ENCODE measurements around the gene AGAP1. TPM values are rescaled to one million over a fixed set of nuclear protein-coding genes. Genes with fewer than 3 reads are reported as not detected.

The AGAP1 gene
- total and polyA plus RNA-seq, 7 donors, result 4.2 to 21.6 (median 16.6) TPM

DNA sequence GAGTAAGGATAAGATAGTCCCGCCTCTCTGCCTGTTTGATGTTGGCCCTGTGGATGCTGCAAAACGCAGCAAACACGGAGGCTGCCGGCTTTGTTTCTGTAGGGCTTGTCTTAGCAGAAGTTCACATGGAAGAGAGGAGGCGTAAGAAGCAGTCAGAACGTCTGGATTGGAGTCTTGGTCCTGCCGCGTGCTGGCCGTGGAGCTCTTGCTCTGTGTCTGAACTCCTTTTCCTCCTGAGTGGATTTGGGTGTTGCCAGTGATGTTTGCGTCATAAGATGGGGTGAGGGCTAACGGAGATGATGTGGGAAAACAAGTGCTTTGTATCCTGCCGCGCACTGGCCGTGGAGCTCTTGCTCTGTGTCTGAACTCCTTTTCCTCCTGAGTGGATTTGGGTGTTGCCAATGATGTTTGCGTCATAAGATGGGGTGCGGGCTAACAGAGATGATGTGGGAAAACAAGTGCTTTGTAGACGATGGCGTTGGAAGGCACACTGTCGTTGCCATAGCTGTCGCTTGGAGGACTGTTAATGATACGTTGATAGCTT is 240.9 kb downstream of the AGAP1 start:
- H3K4me1 ChIP-seq, result no peaks in the 10 kb centered on the region
- intact Hi-C loops (cut with DNase I), result no loop called here
- TF ChIP-seq, protein P1, sequence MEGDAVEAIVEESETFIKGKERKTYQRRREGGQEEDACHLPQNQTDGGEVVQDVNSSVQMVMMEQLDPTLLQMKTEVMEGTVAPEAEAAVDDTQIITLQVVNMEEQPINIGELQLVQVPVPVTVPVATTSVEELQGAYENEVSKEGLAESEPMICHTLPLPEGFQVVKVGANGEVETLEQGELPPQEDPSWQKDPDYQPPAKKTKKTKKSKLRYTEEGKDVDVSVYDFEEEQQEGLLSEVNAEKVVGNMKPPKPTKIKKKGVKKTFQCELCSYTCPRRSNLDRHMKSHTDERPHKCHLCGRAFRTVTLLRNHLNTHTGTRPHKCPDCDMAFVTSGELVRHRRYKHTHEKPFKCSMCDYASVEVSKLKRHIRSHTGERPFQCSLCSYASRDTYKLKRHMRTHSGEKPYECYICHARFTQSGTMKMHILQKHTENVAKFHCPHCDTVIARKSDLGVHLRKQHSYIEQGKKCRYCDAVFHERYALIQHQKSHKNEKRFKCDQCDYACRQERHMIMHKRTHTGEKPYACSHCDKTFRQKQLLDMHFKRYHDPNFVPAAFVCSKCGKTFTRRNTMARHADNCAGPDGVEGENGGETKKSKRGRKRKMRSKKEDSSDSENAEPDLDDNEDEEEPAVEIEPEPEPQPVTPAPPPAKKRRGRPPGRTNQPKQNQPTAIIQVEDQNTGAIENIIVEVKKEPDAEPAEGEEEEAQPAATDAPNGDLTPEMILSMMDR (IDR thresholded peaks at IDR 0.05), result no peak
- 73 to 85% (median 75%) methylated on average over 21 of the region's 21 CpGs for WGBS, 3 donors
- H3K27ac ChIP-seq, result no peak overlapping the region
- no peak overlapping the region for H3K4me3 ChIP-seq
- peak; percentile 30 to 67 for DNase-seq
- no peaks in the 10 kb centered on the region for H3K9me3 ChIP-seq
- peak in 1 of 4 donors; percentile 41 for ATAC-seq
- no peaks in the 10 kb centered on the region for H3K27me3 ChIP-seq (ENCODE audit: insufficient read depth in 3 of 3, low read length in 2 of 3)
- H3K36me3 ChIP-seq (ENCODE audit: insufficient read depth in 1 of 2, low read depth in 1 of 2), result no peaks in the 10 kb centered on the region

DNA sequence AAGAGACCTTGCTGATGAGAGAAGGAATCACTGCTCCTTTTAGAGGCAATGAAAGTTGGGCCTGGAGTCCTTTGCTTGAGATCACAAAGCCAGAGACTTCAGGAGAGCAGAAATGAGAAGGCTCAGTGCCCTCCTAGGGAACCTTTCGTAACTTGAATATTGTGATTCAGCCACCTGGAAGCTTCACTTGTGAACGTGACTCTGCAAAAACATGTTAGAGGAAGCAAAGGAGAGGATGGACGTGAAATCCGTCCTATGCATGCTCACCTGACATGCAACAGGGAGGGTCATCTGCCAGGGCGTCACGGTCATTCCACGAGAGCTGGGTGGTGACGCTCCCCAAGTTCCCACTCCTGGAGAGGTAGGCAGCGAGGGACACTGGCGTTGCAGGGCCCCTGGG is 243.6 kb downstream of the AGAP1 start:
- no peaks in the 10 kb centered on the region for H3K36me3 ChIP-seq (ENCODE audit: insufficient read depth in 1 of 2, low read depth in 1 of 2)
- intact Hi-C loops (cut with DNase I), result no loop called here
- no peak overlapping the region for H3K4me3 ChIP-seq
- TF ChIP-seq, protein P1 (IDR thresholded peaks at IDR 0.05), result no peak
- no peaks in the 10 kb centered on the region for H3K27me3 ChIP-seq (ENCODE audit: insufficient read depth in 3 of 3, low read length in 2 of 3)
- no peaks in the 10 kb centered on the region for H3K9me3 ChIP-seq
- H3K27ac ChIP-seq, result no peak overlapping the region
- no peaks in the 10 kb centered on the region for H3K4me1 ChIP-seq
- DNase-seq (no peak), ATAC-seq (no peak)
- WGBS, 3 donors, result 89 to 96% (median 94%) methylated on average over 10 of the region's 10 CpGs

DNA sequence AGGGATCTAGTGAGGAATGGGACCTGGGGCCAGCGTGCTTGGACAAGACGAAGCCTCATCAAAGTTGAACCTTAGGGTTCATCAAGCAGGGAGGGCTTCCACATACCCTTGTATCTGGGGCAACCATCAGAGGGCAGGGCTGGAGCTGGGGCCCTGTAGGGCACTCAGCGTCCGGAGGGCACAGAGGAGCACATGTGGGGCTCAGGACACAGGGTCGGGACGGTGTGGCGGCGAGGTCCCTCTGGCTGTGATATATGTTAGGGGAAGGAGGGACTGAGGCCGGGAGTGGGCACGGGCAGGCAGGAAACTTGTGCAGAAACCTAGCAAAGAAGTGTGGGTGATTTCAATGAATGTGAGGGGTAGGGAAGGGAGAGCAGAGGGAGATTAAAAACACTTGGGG is 244.0 kb downstream of the AGAP1 start:
- TF ChIP-seq, protein P1 (IDR thresholded peaks at IDR 0.05), result no peak

DNA sequence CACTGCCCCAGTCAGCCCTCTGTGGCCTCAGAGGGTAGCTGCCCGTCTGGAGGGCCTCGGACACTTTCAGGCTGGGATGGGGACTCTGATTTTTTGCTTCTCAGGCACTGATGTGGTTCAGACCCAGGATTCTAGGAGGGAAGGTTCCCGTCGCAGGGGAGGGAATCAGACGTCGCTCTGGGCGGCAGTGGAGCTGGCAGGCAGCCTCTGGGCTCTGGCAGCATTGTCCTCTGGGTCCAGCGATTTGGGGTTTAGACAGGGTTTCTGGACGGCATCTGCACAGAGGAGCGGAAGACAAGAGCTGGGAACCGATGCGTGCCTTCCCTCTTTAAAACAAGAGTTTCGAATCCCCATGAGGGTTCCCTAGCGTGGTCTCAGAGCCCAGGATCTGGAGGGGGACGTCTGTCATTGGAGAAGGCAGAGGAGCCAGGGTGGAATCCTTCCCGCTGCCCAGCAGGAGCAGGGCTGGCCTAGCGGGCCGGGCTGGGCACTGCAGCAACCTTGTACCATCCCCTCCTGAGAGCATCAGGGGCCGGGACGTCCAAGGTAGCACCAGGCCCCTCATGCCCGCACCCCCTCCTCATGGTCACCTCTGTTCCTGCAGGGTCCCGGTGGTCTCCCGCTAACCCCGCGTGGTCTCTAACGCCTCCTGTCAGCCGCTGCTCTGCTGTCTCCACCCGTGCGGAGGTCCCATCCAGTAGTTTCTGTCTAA is 246.0 kb downstream of the AGAP1 start:
- Histone ChIP-seq H3K27ac (no peak overlapping the region), H3K4me1 (no peaks in the 10 kb centered on the region), H3K27me3 (ENCODE audit: insufficient read depth in 3 of 3, low read length in 2 of 3) (no peaks in the 10 kb centered on the region), H3K9me3 (no peaks in the 10 kb centered on the region), H3K36me3 (ENCODE audit: insufficient read depth in 1 of 2, low read depth in 1 of 2) (no peaks in the 10 kb centered on the region), H3K4me3 (no peak overlapping the region)
- 92 to 94% (median 93%) methylated on average over 27 to 29 of the region's 29 CpGs for WGBS, 3 donors
- intact Hi-C loops (cut with DNase I), result loop anchor here in 1 of 2 donors (5.0 to 10.0 kb wide), 2 partner anchors 68 to 305 kb away; no protein-coding TSS in a partner anchor
- no peak for ATAC-seq
- DNase-seq, result no peak
- TF ChIP-seq, protein P1 (IDR thresholded peaks at IDR 0.05), result no peak

More for the DNA sequence above, 244.0 kb downstream of the AGAP1 start:
- WGBS, 3 donors, result 95 to 98% (median 97%) methylated on average over 10 of the region's 10 CpGs
- DNase-seq (no peak), ATAC-seq (no peak)
- Histone ChIP-seq H3K4me3 (no peak overlapping the region), H3K27ac (no peak overlapping the region), H3K4me1 (no peaks in the 10 kb centered on the region), H3K9me3 (no peaks in the 10 kb centered on the region), H3K27me3 (ENCODE audit: insufficient read depth in 3 of 3, low read length in 2 of 3) (no peaks in the 10 kb centered on the region), H3K36me3 (ENCODE audit: insufficient read depth in 1 of 2, low read depth in 1 of 2) (no peaks in the 10 kb centered on the region)
- intact Hi-C loops (cut with DNase I), result no loop called here
